HG03196 (cell line): ENCODE results near the gene PDE6A.
"Not testable (repeated sequence)": the region's sequence is repeated elsewhere in the genome, so short reads cannot be mapped to it uniquely, and the experiment has no call there.

Experiments
- ATAC-seq: cut with Tn5 transposase; IDR thresholded peaks from one replicate; pipeline ENCODE4 v1.9.1; 2021; ENCODE audit not compliant: unreplicated experiment

PDE6A gene

GRCh38 chr5:149869411-149869821, 75.2 kb downstream of the PDE6A start:
- no peak for ATAC-seq

- ATAC-seq: no peak
Measured at GRCh38 chr5:149865746-149866145, 78.8 kb downstream of the PDE6A start.

GRCh38 chr5:149863830-149864229, 80.8 kb downstream of the PDE6A start:
- no peak for ATAC-seq

- ATAC-seq: no peak
Measured at GRCh38 chr5:149863176-149863575, 81.4 kb downstream of the PDE6A start.

- peak; percentile 77 for ATAC-seq
Measured at GRCh38 chr5:149860801-149861322, 83.7 kb downstream of the PDE6A start.

- no peak for ATAC-seq
Measured at GRCh38 chr5:149859746-149860145, 84.8 kb downstream of the PDE6A start.

GRCh38 chr5:149858481-149858880, 86.1 kb downstream of the PDE6A start:
- ATAC-seq: not testable (repeated sequence)

- ATAC-seq: no peak
Measured at GRCh38 chr5:149857499-149857898, 87.1 kb downstream of the PDE6A start.

GRCh38 chr5:149855366-149855765, 89.2 kb downstream of the PDE6A start:
- ATAC-seq: no peak

GRCh38 chr5:149854866-149855265, 89.7 kb downstream of the PDE6A start:
- ATAC-seq: no peak

GRCh38 chr5:149853701-149854100, 90.9 kb downstream of the PDE6A start:
- ATAC-seq: no peak

GRCh38 chr5:149853331-149853648, 91.3 kb downstream of the PDE6A start:
- ATAC-seq: no peak

- peak; percentile 73 for ATAC-seq
Measured at GRCh38 chr5:149852641-149853330, 91.8 kb downstream of the PDE6A start.

GRCh38 chr5:149851211-149851610, 93.4 kb downstream of the PDE6A start:
- no peak for ATAC-seq

- ATAC-seq: no peak
Measured at GRCh38 chr5:149849966-149850910, 94.4 kb downstream of the PDE6A start.

GRCh38 chr5:149849280-149849965, 95.2 kb downstream of the PDE6A start:
- ATAC-seq: no peak

GRCh38 chr5:149847611-149848010, 97.0 kb downstream of the PDE6A start:
- no peak for ATAC-seq

GRCh38 chr5:149846021-149846420, 98.6 kb downstream of the PDE6A start:
- ATAC-seq: no peak

GRCh38 chr5:149845601-149846000, 99.0 kb downstream of the PDE6A start:
- ATAC-seq: no peak

- ATAC-seq: no peak
Measured at GRCh38 chr5:149841851-149842793, 102.5 kb downstream of the PDE6A start.
